Lung (tissue), 12 donors: ENCODE data around the gene RAB43. TPM values are rescaled to one million over a fixed set of nuclear protein-coding genes. Genes with fewer than 3 reads are reported as not detected.
A peak's percentile ranks its signal among the peaks of the same experiment; 100 is the strongest.
"Not testable (repeated sequence)": the region's sequence is repeated elsewhere in the genome, so short reads cannot be mapped to it uniquely, and the experiment has no call there.

ENCODE experiments used
- ATAC-seq: fragments of 200-7000 bp; cut with Tn5 transposase; one replicate; pipeline ENCODE4 v1.9.1; 2020; ENCODE audit warnings: moderate number of reproducible peaks; ENCODE audit not compliant: insufficient read depth, low FRiP score
- DNase-seq, 3 donors: peaks; one replicate each; pipeline ENCODE4 v3.0.0-alpha.2; 2013 to 2017
- H3K27ac ChIP-seq, 2 donors: one replicate each; pipeline ENCODE4 v1.5.1; 2013; ENCODE audit warnings: mild to moderate bottlenecking in 2 of 2, moderate library complexity in 2 of 2, control low read depth in 1 of 2, inconsistent platforms in 1 of 2, low read depth in 1 of 2, low read length in 1 of 2
- H3K27me3 ChIP-seq, 3 donors: one replicate each; pipeline ENCODE4 v1.5.1; 2013; ENCODE audit warnings: low read length in 2 of 3; ENCODE audit not compliant: control insufficient read depth in 3 of 3, insufficient read depth in 3 of 3
- H3K36me3 ChIP-seq, 4 donors: one replicate each; pipeline ENCODE4 v1.5.1; 2013; ENCODE audit warnings: low read length in 4 of 4, mild to moderate bottlenecking in 1 of 4, moderate library complexity in 1 of 4; ENCODE audit not compliant: control insufficient read depth in 4 of 4, insufficient read depth in 4 of 4
- H3K4me1 ChIP-seq, 5 donors: one replicate each; pipeline ENCODE4 v1.5.1; 2013; ENCODE audit warnings: low read length in 5 of 5, mild to moderate bottlenecking in 2 of 5, moderate library complexity in 1 of 5; ENCODE audit not compliant: control insufficient read depth in 5 of 5, insufficient read depth in 5 of 5
- H3K4me3 ChIP-seq: one replicate; pipeline ENCODE4 v1.5.1; 2013; ENCODE audit warnings: mild to moderate bottlenecking, control low read depth, moderate library complexity
- H3K9ac ChIP-seq, 2 donors: one replicate each; pipeline ENCODE4 v1.5.1; 2013; ENCODE audit warnings: low read length in 2 of 2, control low read depth in 1 of 2; ENCODE audit not compliant: insufficient read depth in 1 of 2
- H3K9me3 ChIP-seq, 4 donors: one replicate each; pipeline ENCODE4 v1.5.1; 2013; ENCODE audit warnings: low read length in 3 of 4, mild to moderate bottlenecking in 1 of 4, moderate library complexity in 1 of 4; ENCODE audit not compliant: control insufficient read depth in 4 of 4, insufficient read depth in 3 of 4
- WGBS, 2 donors: extraction: QIAGEN DNeasy Blood & Tissue Kit; methylation state at CpG; one replicate each; pipeline ENCODE4 v1.1.7; 2013; 5-methylcytosine and 5-hydroxymethylcytosine counted together
- polyA plus RNA-seq, 2 donors: library from polyadenylated mRNA; stranded (reverse); fragments of 200-250 nt; gene quantifications; one replicate each; pipeline ENCODE4 v1.2.1, GENCODE V29; 2013
- total RNA-seq, 2 donors: library from RNA; depleted of rRNA in 1 of 2; stranded (reverse); fragments of >200 nt in 1 of 2; gene quantifications; one replicate each; pipeline ENCODE4 v1.2.1, GENCODE V29; 2014 to 2021
- TF ChIP-seq, protein P1 (sequence below): IDR thresholded peaks from 2 replicates; pipeline ENCODE4 v1.5.1; 2012; ENCODE audit warnings: mild to moderate bottlenecking; ENCODE audit errors: control extremely low read depth, extremely low read depth
- donor health status: control.
- donor health status: control.
- donor health status: Bipolar disorder and iron deficiency.
- donor health status: healthy.
- donor health status: DM: yes; HTN: yes; CAD: no.

Gene RAB43
- total and polyA plus RNA-seq, 4 donors = 9.4 to 32.6 (median 20.3) TPM

DNA sequence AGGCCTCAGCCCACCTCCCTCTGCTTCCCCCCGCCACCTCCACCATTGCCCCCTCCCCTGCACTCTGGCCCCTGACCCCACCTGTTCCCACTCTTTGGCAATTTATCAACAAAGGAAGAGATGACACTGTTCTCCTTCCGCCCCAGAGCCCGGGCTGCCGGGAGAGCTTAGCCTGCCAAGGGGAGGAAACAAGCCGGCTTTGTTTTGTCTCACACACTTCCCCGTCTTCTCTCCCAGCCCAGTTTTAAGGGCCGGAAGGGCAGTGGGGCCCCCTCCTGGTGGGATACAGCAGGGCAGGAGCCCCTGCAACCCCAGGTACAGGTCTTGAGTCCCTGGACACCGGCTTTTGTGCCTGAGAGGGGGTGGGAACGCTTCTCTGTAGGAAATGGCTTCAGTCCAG is 33.7 kb downstream of the RAB43 start:
- not testable (repeated sequence) for H3K27me3 ChIP-seq, H3K9me3 ChIP-seq, H3K27ac ChIP-seq, H3K36me3 ChIP-seq, H3K9ac ChIP-seq, H3K4me3 ChIP-seq
- DNase-seq (peak; percentile 66 to 80 (median 78)), ATAC-seq (peak; percentile 69)
- WGBS, 2 donors = 12% methylated on average over 7 of the region's 9 CpGs; no CpG with 5 or more reads in 1 of the 2 donors
- H3K4me1 ChIP-seq = peaks cover 5 to 11% (median 5%) of the 10 kb centered on the region in 5 donors

DNA sequence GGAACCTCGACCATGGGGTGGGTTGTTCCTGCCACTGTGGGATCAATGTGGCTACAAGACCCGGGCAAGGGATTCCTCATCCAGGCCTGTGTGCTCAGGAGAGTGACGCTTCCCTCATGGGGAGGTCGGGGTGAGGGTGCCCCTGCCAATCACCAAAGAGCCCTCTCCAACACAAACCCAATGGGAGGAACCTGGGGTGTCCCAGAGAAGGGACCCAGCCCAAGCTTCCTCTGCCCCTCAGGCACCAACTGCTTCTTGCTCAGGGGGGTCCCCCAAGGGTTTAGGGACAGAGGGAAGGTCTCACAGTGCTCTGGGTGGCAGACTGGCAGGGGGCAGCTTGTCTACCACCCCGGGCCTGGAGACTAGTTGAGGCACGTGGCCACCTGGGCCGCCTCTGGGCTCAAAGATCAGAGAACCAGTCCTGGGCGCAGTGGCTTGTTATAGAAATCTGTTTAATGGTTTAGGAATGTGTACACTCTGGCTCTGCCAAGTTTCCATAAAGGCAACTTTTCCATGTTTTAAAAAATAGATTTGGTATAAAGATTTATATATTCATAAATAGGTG is 34.4 kb downstream of the RAB43 start:
- Histone ChIP-seq H3K9me3 (no peaks in the 10 kb centered on the region), H3K9ac (peak overlapping the region in 1 of 2 donors; percentile 80), H3K4me1 (peaks cover 5 to 11% (median 5%) of the 10 kb centered on the region in 5 donors), H3K36me3 (peaks cover 0 to 6% (median under 1%) of the 10 kb centered on the region in 4 donors), H3K4me3 (no peak overlapping the region), H3K27ac (peak overlapping the region; percentile 24 to 95), H3K27me3 (no peaks in the 10 kb centered on the region)
- TF ChIP-seq, protein P1, sequence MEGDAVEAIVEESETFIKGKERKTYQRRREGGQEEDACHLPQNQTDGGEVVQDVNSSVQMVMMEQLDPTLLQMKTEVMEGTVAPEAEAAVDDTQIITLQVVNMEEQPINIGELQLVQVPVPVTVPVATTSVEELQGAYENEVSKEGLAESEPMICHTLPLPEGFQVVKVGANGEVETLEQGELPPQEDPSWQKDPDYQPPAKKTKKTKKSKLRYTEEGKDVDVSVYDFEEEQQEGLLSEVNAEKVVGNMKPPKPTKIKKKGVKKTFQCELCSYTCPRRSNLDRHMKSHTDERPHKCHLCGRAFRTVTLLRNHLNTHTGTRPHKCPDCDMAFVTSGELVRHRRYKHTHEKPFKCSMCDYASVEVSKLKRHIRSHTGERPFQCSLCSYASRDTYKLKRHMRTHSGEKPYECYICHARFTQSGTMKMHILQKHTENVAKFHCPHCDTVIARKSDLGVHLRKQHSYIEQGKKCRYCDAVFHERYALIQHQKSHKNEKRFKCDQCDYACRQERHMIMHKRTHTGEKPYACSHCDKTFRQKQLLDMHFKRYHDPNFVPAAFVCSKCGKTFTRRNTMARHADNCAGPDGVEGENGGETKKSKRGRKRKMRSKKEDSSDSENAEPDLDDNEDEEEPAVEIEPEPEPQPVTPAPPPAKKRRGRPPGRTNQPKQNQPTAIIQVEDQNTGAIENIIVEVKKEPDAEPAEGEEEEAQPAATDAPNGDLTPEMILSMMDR = no peak
- ATAC-seq (no peak), DNase-seq (peak; percentile 55 to 78 (median 66))
- WGBS, 2 donors = 60 to 75% methylated on average over 8 of the region's 8 CpGs

GRCh38 chr3:129085818-129086217 is 35.8 kb downstream of the RAB43 start:
- Histone ChIP-seq H3K4me1 (peaks cover 5 to 11% (median 5%) of the 10 kb centered on the region in 5 donors), H3K27me3 (no peaks in the 10 kb centered on the region), H3K9me3 (no peaks in the 10 kb centered on the region), H3K36me3 (peaks cover 0 to 1% (median 0%) of the 10 kb centered on the region in 4 donors), H3K9ac (no peak overlapping the region), H3K27ac (no peak overlapping the region), H3K4me3 (no peak overlapping the region)
- 91 to 98% methylated on average over 4 of the region's 4 CpGs for WGBS, 2 donors
- TF ChIP-seq, protein P1 = no peak
- DNase-seq (no peak), ATAC-seq (no peak)

DNA sequence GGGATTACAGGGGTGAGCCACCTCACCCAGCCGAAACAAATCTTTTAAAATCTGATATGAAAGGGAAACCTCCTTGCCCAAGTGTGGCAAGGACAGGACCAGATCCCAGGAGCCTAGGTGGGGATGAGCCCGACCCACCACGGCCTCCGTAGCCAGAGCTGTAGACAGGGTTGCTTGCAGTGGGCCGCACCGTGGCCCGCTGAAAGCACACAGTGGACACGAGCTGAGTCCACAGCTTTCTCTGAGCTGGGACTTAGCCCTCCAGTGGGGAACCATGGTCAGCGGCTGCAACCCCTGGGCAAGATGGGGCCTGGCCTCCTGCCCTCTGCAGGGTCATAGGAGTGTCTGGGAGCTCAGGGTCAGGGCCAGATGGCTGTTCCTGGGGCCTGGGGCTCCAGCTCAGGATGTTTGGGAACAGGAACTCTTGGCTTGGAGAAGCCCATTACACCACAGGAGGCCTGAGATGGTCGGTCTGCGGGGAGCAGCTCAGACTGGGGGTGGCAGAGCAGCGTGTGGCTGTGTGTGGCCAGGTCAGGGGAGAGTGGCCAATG is 36.4 kb downstream of the RAB43 start:
- Histone ChIP-seq H3K27me3 (no peaks in the 10 kb centered on the region), H3K9me3 (no peaks in the 10 kb centered on the region), H3K4me3 (no peak overlapping the region), H3K4me1 (peaks cover 5 to 11% (median 5%) of the 10 kb centered on the region in 5 donors), H3K9ac (no peak overlapping the region), H3K36me3 (no peaks in the 10 kb centered on the region), H3K27ac (no peak overlapping the region)
- WGBS, 2 donors = 91 to 93% methylated on average over 12 of the region's 12 CpGs
- no peak for DNase-seq
- ATAC-seq = no peak
- TF ChIP-seq, protein P1 = no peak
